ENCODE results near the gene ELK3. TPM values are rescaled to one million over a fixed set of nuclear protein-coding genes. Genes with fewer than 3 reads are reported as not detected.

ELK3 gene
- polyA plus RNA-seq, 3 donors: 12.1 to 14.9 (median 14.6) TPM

DNA sequence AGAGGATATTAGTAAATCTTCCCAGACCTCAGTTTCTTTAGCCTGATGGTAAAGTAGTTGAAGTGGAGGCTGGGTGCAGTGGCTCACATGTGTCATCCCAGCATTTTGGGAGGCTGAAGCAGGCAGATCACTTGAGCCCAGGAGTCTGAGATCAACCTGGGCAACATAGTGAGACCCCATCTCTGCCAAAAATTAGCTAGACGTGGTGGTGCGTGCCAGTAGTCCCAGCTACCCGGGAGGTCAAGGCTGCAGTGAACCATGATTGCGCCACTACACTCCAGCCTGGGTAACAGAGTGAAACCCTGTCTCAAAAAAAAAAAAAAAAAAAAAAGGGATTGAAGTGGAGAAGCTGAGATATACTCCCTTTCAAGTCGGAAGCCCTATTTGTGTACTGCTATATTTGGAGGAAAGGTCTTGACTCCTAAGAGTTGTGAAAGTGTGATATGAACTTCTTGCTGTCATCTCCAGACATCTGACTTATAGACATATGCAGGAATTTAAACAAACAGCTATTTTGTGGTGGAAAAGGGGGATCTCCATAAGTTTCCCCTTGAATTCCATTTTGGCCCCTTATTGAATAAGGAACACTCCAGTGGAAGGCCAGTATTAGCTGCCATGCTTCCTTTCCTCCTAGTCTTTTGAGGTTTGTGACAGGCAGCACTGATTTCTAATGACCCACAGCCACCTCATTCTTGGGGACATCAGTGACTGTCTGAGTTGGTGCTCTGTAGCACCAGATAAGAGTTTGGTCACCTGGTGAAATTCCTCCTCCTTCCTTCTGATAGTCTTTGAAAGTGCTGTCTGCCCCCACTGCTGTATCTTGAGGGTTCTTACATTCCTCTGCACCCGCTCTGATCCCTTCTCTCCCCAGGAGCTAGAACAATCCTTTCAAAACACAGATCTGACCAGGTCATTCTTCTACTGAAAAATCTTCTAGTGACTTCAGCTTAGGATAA is 7.4 kb downstream of the ELK3 start:
- Histone ChIP-seq H3K36me3 (replicated peaks in 1 of 2; ENCODE audit: control insufficient read depth in 1 of 2, insufficient read depth in 2 of 2, low read length in 2 of 2) (peaks cover 0 to 21% of the 10 kb centered on the region in 2 donors), H3K9me3 (replicated peaks in 1 of 2; ENCODE audit: control insufficient read depth in 1 of 2, insufficient read depth in 1 of 2, low read length in 2 of 2) (no peaks in the 10 kb centered on the region), H3K4me3 (replicated peaks in 1 of 3; ENCODE audit: low read depth in 2 of 3, low read length in 3 of 3) (no peak overlapping the region), H3K79me2 (ENCODE audit: insufficient read depth, low read length) (peaks cover 100% of the 10 kb centered on the region), H3K4me2 (replicated peaks; ENCODE audit: extremely low read depth, low read length, poor library complexity, severe bottlenecking) (no peak overlapping the region), H2AFZ (ENCODE audit: insufficient read depth, low read depth, low read length, poor library complexity, severe bottlenecking) (no peak overlapping the region), H3K27me3 (ENCODE audit: control insufficient read depth in 2 of 2, insufficient read depth in 2 of 2, low read length in 2 of 2) (no peaks in the 10 kb centered on the region), H4K20me1 (ENCODE audit: insufficient read depth, low read length) (peaks cover 90% of the 10 kb centered on the region), H3K27ac (ENCODE audit: low read depth in 1 of 2, low read length in 2 of 2) (no peak overlapping the region), H3K4me1 (ENCODE audit: control insufficient read depth in 1 of 2, insufficient read depth in 2 of 2, low read length in 2 of 2) (peaks cover 13 to 30% of the 10 kb centered on the region in 2 donors), H3K9ac (ENCODE audit: insufficient read depth, low read length, poor library complexity, severe bottlenecking) (no peak overlapping the region)
- peak overlapping the region in 1 of 7 donors; percentile 71 for H3K27ac Mint-ChIP-seq
- DNase-seq: no peak
- no peaks in the 10 kb centered on the region for H3K9me3 Mint-ChIP-seq
- peaks cover 56% of the 10 kb centered on the region for H3K4me1 Mint-ChIP-seq
- no peak overlapping the region for H3K4me3 Mint-ChIP-seq
- H3K27me3 Mint-ChIP-seq (ENCODE audit: low read depth in 3 of 3): no peaks in the 10 kb centered on the region
- 100% methylated on average over 3 of the region's 6 CpGs for WGBS (ENCODE audit: insufficient coverage)
- H3K36me3 Mint-ChIP-seq: peaks cover 23 to 24% of the 10 kb centered on the region in 2 donors
- intact Hi-C loops (cut with micrococcal nuclease): loop anchor here in 1 of 2 donors (10.0 kb wide), 1 partner anchor 87 kb away; no protein-coding TSS in a partner anchor
- TF ChIP-seq, protein P1, sequence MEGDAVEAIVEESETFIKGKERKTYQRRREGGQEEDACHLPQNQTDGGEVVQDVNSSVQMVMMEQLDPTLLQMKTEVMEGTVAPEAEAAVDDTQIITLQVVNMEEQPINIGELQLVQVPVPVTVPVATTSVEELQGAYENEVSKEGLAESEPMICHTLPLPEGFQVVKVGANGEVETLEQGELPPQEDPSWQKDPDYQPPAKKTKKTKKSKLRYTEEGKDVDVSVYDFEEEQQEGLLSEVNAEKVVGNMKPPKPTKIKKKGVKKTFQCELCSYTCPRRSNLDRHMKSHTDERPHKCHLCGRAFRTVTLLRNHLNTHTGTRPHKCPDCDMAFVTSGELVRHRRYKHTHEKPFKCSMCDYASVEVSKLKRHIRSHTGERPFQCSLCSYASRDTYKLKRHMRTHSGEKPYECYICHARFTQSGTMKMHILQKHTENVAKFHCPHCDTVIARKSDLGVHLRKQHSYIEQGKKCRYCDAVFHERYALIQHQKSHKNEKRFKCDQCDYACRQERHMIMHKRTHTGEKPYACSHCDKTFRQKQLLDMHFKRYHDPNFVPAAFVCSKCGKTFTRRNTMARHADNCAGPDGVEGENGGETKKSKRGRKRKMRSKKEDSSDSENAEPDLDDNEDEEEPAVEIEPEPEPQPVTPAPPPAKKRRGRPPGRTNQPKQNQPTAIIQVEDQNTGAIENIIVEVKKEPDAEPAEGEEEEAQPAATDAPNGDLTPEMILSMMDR (IDR thresholded peaks at IDR 0.05): no peak

GRCh38 chr12:96204381-96204780 is 10.2 kb downstream of the ELK3 start:
- peaks cover 99% of the 10 kb centered on the region for H4K20me1 ChIP-seq (ENCODE audit: insufficient read depth, low read length)
- no peaks in the 10 kb centered on the region for H3K27me3 ChIP-seq (ENCODE audit: control insufficient read depth in 2 of 2, insufficient read depth in 2 of 2, low read length in 2 of 2)
- peaks cover 25 to 28% of the 10 kb centered on the region in 2 donors for H3K36me3 Mint-ChIP-seq
- H3K9ac ChIP-seq (ENCODE audit: insufficient read depth, low read length, poor library complexity, severe bottlenecking): no peak overlapping the region
- H3K9me3 ChIP-seq (replicated peaks in 1 of 2; ENCODE audit: control insufficient read depth in 1 of 2, insufficient read depth in 1 of 2, low read length in 2 of 2): no peaks in the 10 kb centered on the region
- intact Hi-C loops (cut with micrococcal nuclease): loop anchor here in 1 of 2 donors (10.0 kb wide), 1 partner anchor 90 kb away; no protein-coding TSS in a partner anchor
- no peak overlapping the region for H3K4me2 ChIP-seq (replicated peaks; ENCODE audit: extremely low read depth, low read length, poor library complexity, severe bottlenecking)
- no peak overlapping the region for H3K4me3 ChIP-seq (replicated peaks in 1 of 3; ENCODE audit: low read depth in 2 of 3, low read length in 3 of 3)
- peaks cover 48% of the 10 kb centered on the region for H3K4me1 Mint-ChIP-seq
- no peak overlapping the region for H3K27ac Mint-ChIP-seq
- H3K9me3 Mint-ChIP-seq: no peaks in the 10 kb centered on the region
- 100% methylated on average over 2 of the region's 5 CpGs for WGBS (ENCODE audit: insufficient coverage)
- peaks cover 0 to 21% of the 10 kb centered on the region in 2 donors for H3K36me3 ChIP-seq (replicated peaks in 1 of 2; ENCODE audit: control insufficient read depth in 1 of 2, insufficient read depth in 2 of 2, low read length in 2 of 2)
- TF ChIP-seq, protein P1 (IDR thresholded peaks at IDR 0.05): no peak
- no peak overlapping the region for H2AFZ ChIP-seq (ENCODE audit: insufficient read depth, low read depth, low read length, poor library complexity, severe bottlenecking)
- H3K4me3 Mint-ChIP-seq: no peak overlapping the region
- peaks cover 12 to 17% of the 10 kb centered on the region in 2 donors for H3K4me1 ChIP-seq (ENCODE audit: control insufficient read depth in 1 of 2, insufficient read depth in 2 of 2, low read length in 2 of 2)
- no peak for DNase-seq
- H3K27ac ChIP-seq (ENCODE audit: low read depth in 1 of 2, low read length in 2 of 2): no peak overlapping the region
- H3K27me3 Mint-ChIP-seq (ENCODE audit: low read depth in 3 of 3): no peaks in the 10 kb centered on the region
- H3K79me2 ChIP-seq (ENCODE audit: insufficient read depth, low read length): peaks cover 100% of the 10 kb centered on the region

Data from CD14-positive monocyte (primary cell).